ENCODE data around the gene OR3A3.

DNA sequence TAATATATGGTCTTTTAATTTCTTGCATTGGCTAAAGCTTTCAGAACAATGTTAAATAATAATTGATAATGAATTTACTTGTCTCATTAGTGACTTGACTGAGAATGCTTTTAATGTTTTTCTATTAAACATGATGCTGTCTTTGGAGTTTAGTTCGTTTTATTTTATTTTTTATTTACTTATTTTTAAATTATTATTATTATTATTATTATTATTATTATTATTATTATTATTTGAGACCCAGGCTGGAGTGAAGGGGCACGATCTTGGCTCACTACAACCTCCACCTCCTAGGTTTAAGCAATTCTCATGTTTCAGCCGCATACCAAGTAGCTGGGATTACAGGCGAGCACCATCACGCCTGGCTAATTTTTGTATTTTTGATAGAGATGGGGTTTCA is 4.4 kb downstream of the OR3A3 start:
- TF ChIP-seq CTCF (IDR thresholded peaks at IDR 0.05; ENCODE audit: borderline replicate concordance, extremely low read depth, low read length, poor library complexity, severe bottlenecking) (no peak), EZH2 (IDR thresholded peaks at IDR 0.05; ENCODE audit: borderline replicate concordance, low read depth, low read length, severe bottlenecking) (no peak)
